ENCODE data around the gene KAZN.

DNA sequence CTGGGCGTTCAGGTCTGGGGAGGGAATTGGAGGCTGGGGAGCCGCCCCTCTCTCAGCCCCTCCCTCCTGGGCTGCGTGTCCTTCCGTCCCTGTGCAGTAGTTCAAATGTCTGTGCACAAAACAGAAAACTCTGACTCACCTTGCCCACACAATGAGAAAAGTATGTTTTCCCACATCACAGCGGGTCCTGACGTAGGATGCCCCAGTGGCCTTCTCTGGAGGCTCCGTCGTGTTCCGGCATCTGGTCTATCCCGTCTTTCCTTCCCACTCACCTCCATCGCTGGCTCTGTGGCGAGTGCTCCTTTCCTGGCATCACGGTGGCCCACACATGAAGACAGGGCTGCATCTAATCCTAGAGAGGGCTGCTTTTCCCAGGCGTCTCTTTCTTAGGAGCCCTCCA is 224.0 kb downstream of the KAZN start:
- TF ChIP-seq, protein P1, sequence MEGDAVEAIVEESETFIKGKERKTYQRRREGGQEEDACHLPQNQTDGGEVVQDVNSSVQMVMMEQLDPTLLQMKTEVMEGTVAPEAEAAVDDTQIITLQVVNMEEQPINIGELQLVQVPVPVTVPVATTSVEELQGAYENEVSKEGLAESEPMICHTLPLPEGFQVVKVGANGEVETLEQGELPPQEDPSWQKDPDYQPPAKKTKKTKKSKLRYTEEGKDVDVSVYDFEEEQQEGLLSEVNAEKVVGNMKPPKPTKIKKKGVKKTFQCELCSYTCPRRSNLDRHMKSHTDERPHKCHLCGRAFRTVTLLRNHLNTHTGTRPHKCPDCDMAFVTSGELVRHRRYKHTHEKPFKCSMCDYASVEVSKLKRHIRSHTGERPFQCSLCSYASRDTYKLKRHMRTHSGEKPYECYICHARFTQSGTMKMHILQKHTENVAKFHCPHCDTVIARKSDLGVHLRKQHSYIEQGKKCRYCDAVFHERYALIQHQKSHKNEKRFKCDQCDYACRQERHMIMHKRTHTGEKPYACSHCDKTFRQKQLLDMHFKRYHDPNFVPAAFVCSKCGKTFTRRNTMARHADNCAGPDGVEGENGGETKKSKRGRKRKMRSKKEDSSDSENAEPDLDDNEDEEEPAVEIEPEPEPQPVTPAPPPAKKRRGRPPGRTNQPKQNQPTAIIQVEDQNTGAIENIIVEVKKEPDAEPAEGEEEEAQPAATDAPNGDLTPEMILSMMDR (IDR thresholded peaks at IDR 0.05; ENCODE audit: low read length) = no peak
- TF ChIP-seq EZH2 (IDR thresholded peaks at IDR 0.05; ENCODE audit: borderline replicate concordance, low read length) = no peak
